GM12878 (cell line): ENCODE measurements around the gene TRAF3. TPM values are rescaled to one million over a fixed set of nuclear protein-coding genes. Genes with fewer than 3 reads are reported as not detected.

ENCODE experiments used
- ATAC-seq: fragments of 200-7000 bp; cut with Tn5 transposase; 3 replicates; pipeline ENCODE4 v1.9.1; 2020; ENCODE audit warnings: mild to moderate bottlenecking, moderate library complexity
- BruUV-seq: library from RNA; stranded (reverse); fragments of 400-500 nt; replicated peaks from 2 replicates; lab custom pipeline; 2021; lab: Mats Ljungman, UMichigan
- CTCF ChIA-PET: fragments of 300-600 bp; sonication (Branson Sonifier 250); formaldehyde crosslinking; extraction: SDS; loops from one replicate; lab custom pipeline; 2021; ENCODE audit warnings: inconsistent platforms; lab: Yijun Ruan, JAX
- POLR2A ChIA-PET: fragments of 350-600 bp; formaldehyde crosslinking; extraction: SDS; loops from one replicate; lab custom pipeline; 2021; ENCODE audit warnings: inconsistent platforms; lab: Charles Lee
- RAD21 ChIA-PET: fragments of 300-600 bp; sonication (Branson Sonifier 250); formaldehyde crosslinking; loops from one replicate; lab custom pipeline; 2023; ENCODE audit warnings: antibody characterized with exemption; ENCODE audit not compliant: unreplicated experiment; lab: Charles Lee
- SMC1A ChIA-PET: fragments of 300-600 bp; sonication (Branson Sonifier 250); formaldehyde crosslinking; loops from one replicate; lab custom pipeline; 2023; ENCODE audit not compliant: unreplicated experiment, uncharacterized antibody; lab: Charles Lee
- DNase-seq: peaks from one replicate; pipeline ENCODE4 v3.0.0-alpha.2; 2011; ENCODE audit warnings: low read depth, low spot score
- FAIRE-seq: peaks from 3 replicates; lab custom pipeline; 2011; peaks lifted over from hg19 to GRCh38; lab: Jason Lieb, UNC
- H2AFZ ChIP-seq: 2 replicates; pipeline ENCODE4 v1.6.0; 2011; ENCODE audit warnings: low read depth, low read length, control low read depth; ENCODE audit not compliant: control insufficient read depth
- H3K27ac ChIP-seq: 2 replicates; pipeline ENCODE4 v1.5.1; 2011; ENCODE audit warnings: control low read depth; ENCODE audit not compliant: control insufficient read depth, insufficient read depth
- H3K27me3 ChIP-seq, 2 experiments: replicated peaks in 1 of 2; 2 replicates each; pipeline versions ENCODE4 v1.6.0 to v1.6.1; 2011; ENCODE audit warnings: low read length in 1 of 2; ENCODE audit not compliant: control insufficient read depth in 2 of 2, insufficient read depth in 2 of 2
- H3K36me3 ChIP-seq, 2 experiments: 2 replicates each; pipeline ENCODE4 v1.5.1; 2011; ENCODE audit warnings: low read length in 1 of 2; ENCODE audit not compliant: control insufficient read depth in 2 of 2, insufficient read depth in 2 of 2
- H3K4me1 ChIP-seq: 2 replicates; pipeline ENCODE4 v1.6.1; 2011; ENCODE audit warnings: mild to moderate bottlenecking, low read length, moderate library complexity, mixed read lengths; ENCODE audit not compliant: control insufficient read depth, insufficient read depth
- H3K4me2 ChIP-seq: 2 replicates; pipeline ENCODE4 v1.6.0; 2011; ENCODE audit warnings: control low read depth; ENCODE audit not compliant: control insufficient read depth, insufficient read depth
- H3K4me3 ChIP-seq: fragments of 200-600 bp; sonication (generic); 2 replicates; pipeline ENCODE4 v1.5.1; 2016
- H3K79me2 ChIP-seq: 2 replicates; pipeline ENCODE4 v1.6.0; 2011; ENCODE audit warnings: low read length; ENCODE audit not compliant: control insufficient read depth, insufficient read depth
- H3K9ac ChIP-seq: 2 replicates; pipeline ENCODE4 v1.8.0; 2011; ENCODE audit warnings: low read length, control low read depth, mixed read lengths; ENCODE audit not compliant: control insufficient read depth, insufficient read depth
- H3K9me3 ChIP-seq: replicated peaks from 3 replicates; pipeline ENCODE4 v1.5.1; 2011; ENCODE audit warnings: mild to moderate bottlenecking, low read length; ENCODE audit not compliant: control insufficient read depth, insufficient read depth
- H4K20me1 ChIP-seq: 2 replicates; pipeline ENCODE4 v1.6.0; 2011; ENCODE audit not compliant: control insufficient read depth, insufficient read depth
- IKZF1 ChIP-seq: fragments of 450-650 bp; conservative IDR thresholded peaks from 2 replicates; pipeline ENCODE4 v1.6.1; 2017; ENCODE audit warnings: antibody characterized with exemption, mild to moderate bottlenecking
- NRF1 ChIP-seq: conservative IDR thresholded peaks from 2 replicates; pipeline ENCODE4 v1.6.1; 2011; ENCODE audit warnings: mild to moderate bottlenecking, low read depth, low read length, improper control_type of control experiment
- POLR2AphosphoS5 ChIP-seq: IDR thresholded peaks from 2 replicates; pipeline ENCODE4 v1.6.1; 2011; ENCODE audit warnings: mild to moderate bottlenecking, low read length, inconsistent platforms
- RAD21 ChIP-seq: IDR thresholded peaks from 2 replicates; pipeline ENCODE4 v1.6.1; 2011; ENCODE audit warnings: mild to moderate bottlenecking, low read depth, low read length, moderate library complexity; ENCODE audit not compliant: insufficient read depth
- RUNX3 ChIP-seq: IDR thresholded peaks from 2 replicates; pipeline ENCODE4 v1.6.1; 2012; ENCODE audit warnings: low read length, inconsistent platforms
- SMC3 ChIP-seq: IDR thresholded peaks from 2 replicates; pipeline ENCODE4 v1.6.1; 2011; ENCODE audit warnings: low read length, improper control_type of control experiment, borderline replicate concordance
- SP1 ChIP-seq: IDR thresholded peaks from one replicate; pipeline ENCODE4 v1.6.1; 2011; ENCODE audit warnings: low read depth, low read length
- WRNIP1 ChIP-seq: IDR thresholded peaks from 2 replicates; pipeline ENCODE4 v1.6.1; 2011; ENCODE audit warnings: low read depth, low read length, improper control_type of control experiment, borderline replicate concordance
- ZNF384 ChIP-seq: IDR thresholded peaks from 2 replicates; pipeline ENCODE4 v1.6.1; 2012; ENCODE audit warnings: low read depth, mild to moderate bottlenecking, low read length, improper control_type of control experiment, borderline replicate concordance
- WGBS: methylation state at CpG from one replicate; pipeline ENCODE4 v1.1.6; 2016; ENCODE audit warnings: low lambda C conversion rate; ENCODE audit not compliant: insufficient replicate concordance, insufficient coverage; ENCODE audit errors: missing lambda C conversion rate; 5-methylcytosine and 5-hydroxymethylcytosine counted together
- in situ Hi-C: fragments of 300-500 bp; cut with MboI; formaldehyde crosslinking; loops from 9 replicates; pipeline ENCODE4 v1.14.3; 2018; ENCODE audit warnings: mixed read lengths
- intact Hi-C: fragments of 100-400 bp; cut with micrococcal nuclease; formaldehyde crosslinking; loops from one replicate; pipeline ENCODE4 v1.14.2; 2022; ENCODE audit not compliant: unreplicated experiment
- polyA plus RNA-seq, 11 experiments: library from polyadenylated mRNA; depleted of rRNA in 4 of 11; unstranded in 6 of 11; stranded (reverse) in 5 of 11; fragments of >200 nt; fragmentation: Nextera tagmentation in 4 of 11; fragmentation: Illumina TruSeq in 1 of 11; extraction: Ambion mirVana in 4 of 11; extraction: Trizol in 1 of 11; gene quantifications; 1 replicate in 1 of 11; 2 replicates in 10 of 11; pipeline versions ENCODE4 v1.2.1 to v1.2.3, GENCODE V29; 2011 to 2016; ENCODE audit warnings: inconsistent platforms in 2 of 11, missing spikeins in 2 of 11, low read depth in 1 of 11
- total RNA-seq, 4 experiments: library from RNA; depleted of rRNA in 3 of 4; stranded (reverse); fragments of >200 nt in 3 of 4; fragmentation: Illumina TruSeq in 1 of 4; extraction: Trizol in 1 of 4; gene quantifications; 2 replicates each; pipeline versions ENCODE4 v1.2.1 to v1.2.3, GENCODE V29; 2013 to 2021
- TF ChIP-seq, protein P1 (sequence below), 3 experiments: IDR thresholded peaks in 2 of 3; conservative IDR thresholded peaks in 1 of 3; 2 replicates each; pipeline ENCODE4 v1.5.1; 2011; ENCODE audit warnings: low read depth in 3 of 3, low read length in 3 of 3, mild to moderate bottlenecking in 3 of 3, control low read depth in 2 of 3, moderate library complexity in 2 of 3, inconsistent platforms in 1 of 3, mixed read lengths in 1 of 3; ENCODE audit not compliant: control insufficient read depth in 2 of 3, insufficient read depth in 1 of 3; ENCODE audit errors: extremely low read depth in 1 of 3

Gene TRAF3
- total and polyA plus RNA-seq, 10 of the 15 experiments (the other 5 are each of a cell fraction or from before 2014, with no cell fraction given): 3.0 to 70.1 (median 36.5) TPM

GRCh38 chr14:102785595-102785963 is 8.3 kb downstream of the TRAF3 start:
- Histone ChIP-seq H3K27me3 (no peaks in the 10 kb centered on the region), H4K20me1 (no peaks in the 10 kb centered on the region; the same call in 1 of the 2 replicates), H3K27ac (peak overlapping the region; percentile 81), H3K79me2 (peaks cover 99% of the 10 kb centered on the region), H3K9me3 (no peaks in the 10 kb centered on the region; the same call in 2 of the 3 replicates), H3K4me1 (peaks cover 33% of the 10 kb centered on the region), H3K4me3 (peak overlapping the region; percentile 74), H2AFZ (no peak overlapping the region), H3K36me3 (peaks cover 0 to 6% of the 10 kb centered on the region in 2 experiments; a peak in 2 of 4 replicates), H3K4me2 (peak overlapping the region; percentile 86), H3K9ac (peak overlapping the region; percentile 69)
- ChIA-PET POLR2A (interaction anchor here (0.9 to 2.9 kb wide), 8 partner anchors 9 to 92 kb away, joined by 3 to 19 read pairs (median 5); no protein-coding TSS in a partner anchor), CTCF (interaction anchor here (0.6 to 9.0 kb wide), 26 partner anchors 10 to 320 kb away, joined by 3 to 83 read pairs (median 5); no protein-coding TSS in a partner anchor), RAD21 (interaction anchor here (0.7 to 8.1 kb wide), 20 partner anchors 9 to 549 kb away, joined by 3 to 86 read pairs (median 5); partner anchors contain the start of gene EIF5), SMC1A (interaction anchor here (0.8 to 7.3 kb wide), 25 partner anchors 9 to 186 kb away, joined by 3 to 99 read pairs (median 6); no protein-coding TSS in a partner anchor)
- ATAC-seq: peak; percentile 41
- intact Hi-C loops (loop anchor here (2.0 kb wide), 1 partner anchor 33 kb away; no protein-coding TSS in a partner anchor), in situ Hi-C loops (no loop called here)
- no peak for DNase-seq
- TF ChIP-seq RUNX3 (peak; percentile 9; the same call in 1 of the 2 replicates), SP1 (no peak), SMC3 (peak; percentile 35; the same call in 1 of the 2 replicates), RAD21 (peak; percentile 63), POLR2AphosphoS5 (0 out of 2 replicates have a peak, but pooled peaks have one; percentile 53), WRNIP1 (0 out of 2 replicates have a peak, but pooled peaks have one; percentile 74), IKZF1 (no peak), NRF1 (no peak), ZNF384 (no peak)
- TF ChIP-seq, protein P1, sequence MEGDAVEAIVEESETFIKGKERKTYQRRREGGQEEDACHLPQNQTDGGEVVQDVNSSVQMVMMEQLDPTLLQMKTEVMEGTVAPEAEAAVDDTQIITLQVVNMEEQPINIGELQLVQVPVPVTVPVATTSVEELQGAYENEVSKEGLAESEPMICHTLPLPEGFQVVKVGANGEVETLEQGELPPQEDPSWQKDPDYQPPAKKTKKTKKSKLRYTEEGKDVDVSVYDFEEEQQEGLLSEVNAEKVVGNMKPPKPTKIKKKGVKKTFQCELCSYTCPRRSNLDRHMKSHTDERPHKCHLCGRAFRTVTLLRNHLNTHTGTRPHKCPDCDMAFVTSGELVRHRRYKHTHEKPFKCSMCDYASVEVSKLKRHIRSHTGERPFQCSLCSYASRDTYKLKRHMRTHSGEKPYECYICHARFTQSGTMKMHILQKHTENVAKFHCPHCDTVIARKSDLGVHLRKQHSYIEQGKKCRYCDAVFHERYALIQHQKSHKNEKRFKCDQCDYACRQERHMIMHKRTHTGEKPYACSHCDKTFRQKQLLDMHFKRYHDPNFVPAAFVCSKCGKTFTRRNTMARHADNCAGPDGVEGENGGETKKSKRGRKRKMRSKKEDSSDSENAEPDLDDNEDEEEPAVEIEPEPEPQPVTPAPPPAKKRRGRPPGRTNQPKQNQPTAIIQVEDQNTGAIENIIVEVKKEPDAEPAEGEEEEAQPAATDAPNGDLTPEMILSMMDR (IDR thresholded peaks at IDR 0.05 in 2 of 3, conservative IDR thresholded peaks at IDR 0.05 in 1 of 3; ENCODE audit: control insufficient read depth in 2 of 3, extremely low read depth in 1 of 3, insufficient read depth in 1 of 3, low read depth in 3 of 3, low read length in 3 of 3): peak; percentile 28 to 48 (median 33); a peak in 4 of 6 replicates
- TSS peak; percentile 3 for BruUV-seq
- 16% methylated on average over 3 of the region's 3 CpGs for WGBS
- FAIRE-seq: no peak
